ENCODE measurements around the gene PPM1H. TPM values are rescaled to one million over a fixed set of nuclear protein-coding genes. Genes with fewer than 3 reads are reported as not detected.
"Not testable (repeated sequence)": the region's sequence is repeated elsewhere in the genome, so short reads cannot be mapped to it uniquely, and the experiment has no call there.

The PPM1H gene
- total RNA-seq, 4 donors from 2014 or later, result 1.7 to 7.4 (median 3.4) TPM

DNA sequence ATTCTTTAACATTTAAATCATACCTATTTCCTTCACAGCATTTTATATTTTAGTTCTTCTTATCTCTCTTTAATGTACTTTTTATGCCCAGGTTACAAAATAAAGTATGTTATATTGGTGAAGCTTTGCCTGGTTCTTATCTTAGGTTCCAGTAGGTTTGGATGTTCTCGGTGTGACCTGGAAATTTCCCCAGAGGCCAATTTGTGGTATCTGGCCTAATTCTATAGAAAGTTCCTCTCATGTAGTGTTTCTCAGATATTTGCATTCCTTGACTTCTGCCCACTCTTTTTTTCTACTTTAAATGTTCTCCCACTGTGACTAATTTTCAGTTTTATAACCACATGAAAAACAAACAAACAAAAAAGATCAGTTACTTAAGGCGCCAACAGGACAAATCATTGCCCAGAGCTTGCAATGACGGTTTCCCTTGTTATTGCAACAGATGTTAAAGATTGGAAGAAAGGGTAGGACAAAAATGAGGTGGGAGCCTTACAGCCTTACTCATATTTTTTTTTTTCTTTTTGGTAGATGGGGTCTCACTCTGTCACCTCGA lies 41.2 kb upstream of the PPM1H start:
- TF ChIP-seq, protein P1, sequence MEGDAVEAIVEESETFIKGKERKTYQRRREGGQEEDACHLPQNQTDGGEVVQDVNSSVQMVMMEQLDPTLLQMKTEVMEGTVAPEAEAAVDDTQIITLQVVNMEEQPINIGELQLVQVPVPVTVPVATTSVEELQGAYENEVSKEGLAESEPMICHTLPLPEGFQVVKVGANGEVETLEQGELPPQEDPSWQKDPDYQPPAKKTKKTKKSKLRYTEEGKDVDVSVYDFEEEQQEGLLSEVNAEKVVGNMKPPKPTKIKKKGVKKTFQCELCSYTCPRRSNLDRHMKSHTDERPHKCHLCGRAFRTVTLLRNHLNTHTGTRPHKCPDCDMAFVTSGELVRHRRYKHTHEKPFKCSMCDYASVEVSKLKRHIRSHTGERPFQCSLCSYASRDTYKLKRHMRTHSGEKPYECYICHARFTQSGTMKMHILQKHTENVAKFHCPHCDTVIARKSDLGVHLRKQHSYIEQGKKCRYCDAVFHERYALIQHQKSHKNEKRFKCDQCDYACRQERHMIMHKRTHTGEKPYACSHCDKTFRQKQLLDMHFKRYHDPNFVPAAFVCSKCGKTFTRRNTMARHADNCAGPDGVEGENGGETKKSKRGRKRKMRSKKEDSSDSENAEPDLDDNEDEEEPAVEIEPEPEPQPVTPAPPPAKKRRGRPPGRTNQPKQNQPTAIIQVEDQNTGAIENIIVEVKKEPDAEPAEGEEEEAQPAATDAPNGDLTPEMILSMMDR (IDR thresholded peaks at IDR 0.05), result no peak
- no peak for TF ChIP-seq POLR2A (IDR thresholded peaks at IDR 0.05)
- Histone ChIP-seq H3K27ac (no peak overlapping the region), H3K4me3 (no peak overlapping the region), H3K36me3 (no peaks in the 10 kb centered on the region), H3K4me1 (no peaks in the 10 kb centered on the region), H3K9me3 (no peaks in the 10 kb centered on the region), H3K27me3 (no peaks in the 10 kb centered on the region)
- DNase-seq, result no peak

DNA sequence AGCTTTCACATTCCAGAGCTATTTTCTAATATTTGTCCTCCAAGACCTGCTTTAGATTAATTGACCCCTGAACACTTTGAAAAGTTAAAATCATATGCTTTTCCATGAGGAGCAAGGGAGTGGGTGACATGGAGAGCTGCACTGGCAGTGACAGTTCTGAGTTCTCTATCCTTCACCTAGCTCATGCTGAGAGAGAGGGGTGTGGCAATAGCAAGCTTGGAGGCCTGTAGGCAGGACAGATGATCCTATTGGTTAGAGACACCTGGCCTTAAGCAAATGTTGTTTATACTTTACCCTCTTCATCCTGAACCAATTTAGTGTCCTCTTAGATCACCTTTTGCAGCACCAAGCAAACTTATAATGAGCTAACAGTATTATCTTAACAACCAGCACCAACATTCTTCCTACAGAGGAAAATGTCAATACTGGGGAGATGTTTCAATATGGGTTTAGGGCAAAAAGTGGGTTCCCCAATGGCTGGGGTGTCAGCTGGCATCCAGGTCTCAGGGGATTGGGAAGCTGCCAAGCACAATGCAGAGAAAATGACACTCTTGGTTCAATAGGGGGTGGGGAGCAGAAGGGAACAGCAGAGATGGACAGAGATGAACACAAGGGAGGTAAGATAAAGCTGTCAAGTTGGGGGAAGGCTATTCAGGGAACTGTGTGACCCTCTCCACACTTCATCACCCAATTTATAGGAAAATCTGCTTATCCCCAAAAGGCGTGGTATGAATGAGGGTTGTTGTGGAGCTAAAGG lies 37.0 kb upstream of the PPM1H start:
- DNase-seq, result no peak
- H3K36me3 ChIP-seq, result no peaks in the 10 kb centered on the region
- TF ChIP-seq, protein P1 (IDR thresholded peaks at IDR 0.05), result no peak
- no peak for TF ChIP-seq POLR2A (IDR thresholded peaks at IDR 0.05)

DNA sequence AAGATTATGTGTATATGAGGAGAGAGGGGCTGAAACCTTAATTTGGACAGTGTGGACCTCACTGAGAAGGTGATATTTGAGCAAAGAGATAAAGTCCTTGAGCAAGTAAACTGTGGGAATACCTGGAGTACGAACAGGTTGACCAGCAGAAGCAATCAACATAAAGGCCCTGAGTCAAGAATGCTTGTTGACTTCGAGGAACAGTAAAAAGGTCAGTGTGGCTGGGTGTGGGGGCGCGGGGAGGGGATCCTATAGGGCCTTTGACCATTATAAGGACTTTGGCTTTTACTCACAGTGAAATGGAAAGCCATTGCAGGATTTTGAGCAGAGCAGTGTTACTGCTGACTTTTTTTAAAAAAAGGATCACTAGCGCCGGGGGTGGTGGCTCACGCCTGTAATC lies 34.7 kb upstream of the PPM1H start:
- no peaks in the 10 kb centered on the region for H3K36me3 ChIP-seq
- no peaks in the 10 kb centered on the region for H3K27me3 ChIP-seq
- H3K27ac ChIP-seq, result no peak overlapping the region
- DNase-seq, result no peak
- H3K4me1 ChIP-seq, result no peaks in the 10 kb centered on the region
- TF ChIP-seq, protein P1 (IDR thresholded peaks at IDR 0.05), result no peak
- TF ChIP-seq POLR2A (IDR thresholded peaks at IDR 0.05), result no peak
- H3K4me3 ChIP-seq, result no peak overlapping the region
- no peaks in the 10 kb centered on the region for H3K9me3 ChIP-seq

More for the DNA sequence above, 37.0 kb upstream of the PPM1H start:
- Histone ChIP-seq H3K27me3 (no peaks in the 10 kb centered on the region), H3K27ac (no peak overlapping the region), H3K4me3 (no peak overlapping the region), H3K4me1 (no peaks in the 10 kb centered on the region), H3K9me3 (no peaks in the 10 kb centered on the region)

DNA sequence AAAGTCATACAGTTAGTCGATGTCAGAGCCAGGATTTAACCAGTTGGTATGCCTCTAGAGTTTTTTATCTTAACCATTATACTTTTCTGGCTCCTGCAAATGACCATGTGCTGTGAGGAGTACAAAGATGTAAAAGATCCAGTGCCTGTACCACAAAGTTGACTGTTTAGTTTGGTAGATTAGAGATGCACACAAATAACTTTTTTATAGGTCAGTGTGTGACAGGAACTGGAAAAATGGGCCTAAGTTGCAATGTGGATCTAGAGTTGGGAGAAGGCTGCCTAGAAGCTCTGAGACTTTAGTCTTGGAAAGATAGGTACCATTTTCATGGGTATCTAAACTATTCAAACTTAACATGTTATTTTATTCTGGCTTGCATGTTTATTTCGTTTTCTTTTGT lies 32.8 kb upstream of the PPM1H start:
- Histone ChIP-seq H3K4me1 (no peaks in the 10 kb centered on the region), H3K27ac (no peak overlapping the region)
- TF ChIP-seq, protein P1 (IDR thresholded peaks at IDR 0.05), result no peak
- TF ChIP-seq POLR2A (IDR thresholded peaks at IDR 0.05), result no peak

DNA sequence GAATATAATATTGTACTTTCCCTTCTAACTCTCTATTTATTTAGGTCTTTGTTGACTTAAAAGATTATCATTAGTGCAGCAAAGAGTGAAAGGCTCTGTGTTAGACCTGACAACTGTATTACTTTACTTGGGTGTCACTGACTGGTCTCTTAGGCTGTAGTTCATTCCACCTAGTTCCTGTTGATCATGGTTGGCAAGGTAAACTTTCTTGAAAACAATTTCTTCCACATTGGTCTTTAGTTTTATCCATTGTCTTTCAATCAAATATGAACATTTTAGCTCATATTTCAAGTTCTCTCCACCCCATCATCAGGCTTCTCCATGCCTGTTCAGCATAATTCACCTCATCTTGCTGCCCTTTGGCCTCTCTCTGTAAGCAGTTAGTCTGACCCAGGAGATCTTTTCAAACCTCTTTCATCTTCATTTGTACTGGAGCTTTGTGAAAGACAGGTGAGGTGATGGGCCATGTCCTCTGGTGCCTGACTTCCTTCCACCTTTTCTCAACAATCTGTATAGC lies 32.1 kb upstream of the PPM1H start:
- Histone ChIP-seq H3K4me1 (no peaks in the 10 kb centered on the region), H3K27me3 (no peaks in the 10 kb centered on the region), H3K27ac (no peak overlapping the region), H3K9me3 (no peaks in the 10 kb centered on the region), H3K36me3 (no peaks in the 10 kb centered on the region), H3K4me3 (no peak overlapping the region)
- TF ChIP-seq, protein P1 (IDR thresholded peaks at IDR 0.05), result no peak
- DNase-seq, result no peak

More for the DNA sequence above, 32.8 kb upstream of the PPM1H start:
- H3K9me3 ChIP-seq, result no peaks in the 10 kb centered on the region
- no peaks in the 10 kb centered on the region for H3K27me3 ChIP-seq
- no peak for DNase-seq
- H3K36me3 ChIP-seq, result no peaks in the 10 kb centered on the region
- H3K4me3 ChIP-seq, result no peak overlapping the region

DNA sequence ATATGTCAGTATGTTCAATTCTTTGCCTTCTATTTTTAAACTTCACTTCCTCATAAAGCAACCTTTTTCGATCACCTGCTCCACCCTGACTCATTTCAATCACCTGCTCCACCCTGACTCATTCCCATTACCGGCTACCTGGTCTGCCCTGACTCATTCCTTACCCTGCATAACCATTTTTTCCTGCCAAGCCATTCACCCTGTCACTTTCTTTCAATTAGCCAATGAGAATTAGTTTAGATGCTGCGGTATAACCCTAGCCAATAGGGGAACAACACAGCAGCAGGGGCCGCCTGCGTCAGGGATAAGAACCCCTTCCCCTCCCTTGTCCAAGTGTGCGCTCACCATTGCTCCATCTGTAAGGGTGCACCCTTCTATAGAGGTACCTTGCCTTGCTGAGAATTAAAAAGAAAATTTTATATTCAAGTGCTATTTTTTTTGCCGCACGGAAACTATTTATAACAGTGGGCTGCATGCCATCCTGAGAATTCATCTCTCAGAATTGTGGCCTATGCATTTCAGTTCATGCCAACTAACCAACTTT lies 31.6 kb upstream of the PPM1H start:
- not testable (repeated sequence) for H3K9me3 ChIP-seq, H3K27ac ChIP-seq, H3K36me3 ChIP-seq, H3K4me1 ChIP-seq, H3K4me3 ChIP-seq, H3K27me3 ChIP-seq
- peak in 1 of 3 donors; percentile 64 for DNase-seq

DNA sequence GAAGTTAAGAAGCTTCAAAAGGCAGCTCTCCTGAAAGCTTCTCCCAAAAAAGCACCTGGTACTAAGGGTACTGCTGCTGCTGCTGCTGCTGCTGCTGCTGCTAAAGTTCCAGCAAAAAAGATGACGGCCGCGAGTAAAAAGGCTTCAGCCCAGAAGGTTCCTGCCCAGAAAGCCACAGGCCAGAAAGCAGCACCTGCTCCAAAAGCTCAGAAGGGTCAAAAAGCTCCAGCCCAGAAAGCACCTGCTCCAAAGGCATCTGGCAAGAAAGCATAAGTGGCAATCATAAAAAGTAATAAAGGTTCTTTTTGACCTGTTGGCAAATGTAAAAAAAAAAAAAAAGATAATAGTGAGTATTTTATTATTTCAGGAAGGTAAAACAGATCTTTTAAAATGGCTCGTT lies 30.8 kb upstream of the PPM1H start:
- H3K9me3 ChIP-seq, H3K4me3 ChIP-seq, H3K27me3 ChIP-seq, H3K27ac ChIP-seq, DNase-seq, H3K4me1 ChIP-seq, H3K36me3 ChIP-seq: not testable (repeated sequence)

DNA sequence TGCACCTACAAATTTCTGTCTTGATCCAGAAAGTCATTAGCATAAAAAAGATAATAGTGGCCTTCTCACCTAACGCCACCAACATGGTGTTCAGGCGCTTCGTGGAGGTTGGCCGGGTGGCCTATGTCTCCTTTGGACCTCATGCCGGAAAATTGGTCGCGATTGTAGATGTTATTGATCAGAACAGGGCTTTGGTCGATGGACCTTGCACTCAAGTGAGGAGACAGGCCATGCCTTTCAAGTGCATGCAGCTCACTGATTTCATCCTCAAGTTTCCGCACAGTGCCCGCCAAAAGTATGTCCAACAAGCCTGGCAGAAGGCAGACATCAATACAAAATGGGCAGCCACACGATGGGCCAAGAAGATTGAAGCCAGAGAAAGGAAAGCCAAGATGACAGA lies 30.3 kb upstream of the PPM1H start:
- H3K27me3 ChIP-seq, H3K4me1 ChIP-seq, H3K36me3 ChIP-seq, H3K9me3 ChIP-seq, H3K4me3 ChIP-seq, H3K27ac ChIP-seq: not testable (repeated sequence)
- peak in 1 of 3 donors; percentile 17 for DNase-seq
